Common myeloid progenitor, CD34-positive (primary cell): ENCODE data around the gene C11orf71.

Experiments used
- CTCF ChIA-PET: fragments of 350-600 bp; sonication (Branson Sonifier 250); formaldehyde crosslinking; loops from one replicate; lab custom pipeline; 2021; ENCODE audit warnings: antibody characterized with exemption; lab: Charles Lee
- POLR2A ChIA-PET: fragments of 350-600 bp; sonication (Branson Sonifier 250); formaldehyde crosslinking; loops from one replicate; lab custom pipeline; 2021; ENCODE audit warnings: antibody characterized with exemption; lab: Charles Lee
- DNase-seq, 3 donors: peaks; one replicate each; pipeline versions ENCODE4 v3.0.0 to v3.0.0-alpha.2; 2013
- H3K27ac ChIP-seq, 2 experiments: 1 replicate in 1 of 2; 2 replicates in 1 of 2; pipeline ENCODE4 v1.7.0; 2013; ENCODE audit warnings: inconsistent platforms in 2 of 2, low read length in 2 of 2, mild to moderate bottlenecking in 2 of 2, low read depth in 1 of 2, moderate library complexity in 1 of 2; ENCODE audit not compliant: severe bottlenecking in 2 of 2, insufficient read depth in 1 of 2, poor library complexity in 1 of 2
- H3K27me3 ChIP-seq, 5 experiments: replicated peaks in 2 of 5; 1 replicate in 3 of 5; 2 replicates in 2 of 5; pipeline versions ENCODE4 v1.6.1 to v1.7.0; 2013; ENCODE audit warnings: low read length in 4 of 5, mild to moderate bottlenecking in 2 of 5, moderate library complexity in 2 of 5, inconsistent platforms in 1 of 5; ENCODE audit not compliant: insufficient read depth in 5 of 5, control insufficient read depth in 4 of 5
- H3K36me3 ChIP-seq, 4 experiments: 1 replicate in 2 of 4; 2 replicates in 2 of 4; pipeline versions ENCODE4 v1.6.1 to v1.7.0; 2013; ENCODE audit warnings: low read length in 3 of 4, control low read depth in 1 of 4, mild to moderate bottlenecking in 1 of 4; ENCODE audit not compliant: control insufficient read depth in 4 of 4, insufficient read depth in 4 of 4
- H3K4me1 ChIP-seq, 4 experiments: 1 replicate in 3 of 4; 2 replicates in 1 of 4; pipeline versions ENCODE4 v1.6.1 to v1.7.1; 2013; ENCODE audit warnings: low read length in 3 of 4, mild to moderate bottlenecking in 3 of 4, control low read depth in 1 of 4, inconsistent platforms in 1 of 4, moderate library complexity in 1 of 4; ENCODE audit not compliant: control insufficient read depth in 4 of 4, insufficient read depth in 4 of 4; ENCODE audit errors: control extremely low read depth in 1 of 4
- H3K4me3 ChIP-seq, 7 experiments: 1 replicate in 4 of 7; 2 replicates in 3 of 7; pipeline versions ENCODE4 v1.5.1 to v1.7.0; 2013; ENCODE audit warnings: mild to moderate bottlenecking in 7 of 7, low read length in 6 of 7, moderate library complexity in 6 of 7, inconsistent platforms in 2 of 7, low read depth in 2 of 7, control low read depth in 1 of 7; ENCODE audit not compliant: insufficient read depth in 4 of 7, control insufficient read depth in 1 of 7; ENCODE audit errors: extremely low read depth in 1 of 7
- H3K9me3 ChIP-seq, 5 experiments: 1 replicate in 4 of 5; 2 replicates in 1 of 5; pipeline versions ENCODE4 v1.6.1 to v1.7.1; 2013; ENCODE audit warnings: low read length in 4 of 5, mild to moderate bottlenecking in 2 of 5, inconsistent platforms in 1 of 5, low read depth in 1 of 5, moderate library complexity in 1 of 5; ENCODE audit not compliant: control insufficient read depth in 4 of 5, insufficient read depth in 2 of 5; ENCODE audit errors: control extremely low read depth in 1 of 5
- WGBS: methylation state at CpG from one replicate; pipeline ENCODE4 v1.1.5; 2013; ENCODE audit not compliant: insufficient coverage; 5-methylcytosine and 5-hydroxymethylcytosine counted together

C11orf71 gene

GRCh38 chr11:114400915-114401223 lies 558 bp upstream of the C11orf71 start:
- Histone ChIP-seq H3K27ac (peak overlapping the region; percentile 99), H3K27me3 (no peaks in the 10 kb centered on the region), H3K4me3 (peak overlapping the region; percentile 74 to 99 (median 93)), H3K9me3 (no peaks in the 10 kb centered on the region), H3K36me3 (peaks cover 3 to 21% (median 11%) of the 10 kb centered on the region in 4 experiments), H3K4me1 (peaks cover 14 to 45% (median 19%) of the 10 kb centered on the region in 4 experiments)
- 0% methylated on average over 4 of the region's 8 CpGs for WGBS
- POLR2A ChIA-PET: no interaction called here
- CTCF ChIA-PET: no interaction called here
- DNase-seq: no peak

GRCh38 chr11:114399490-114400215 lies 658 bp downstream of the C11orf71 start:
- 5% methylated on average over 27 of the region's 29 CpGs for WGBS
- peaks cover 14 to 45% (median 19%) of the 10 kb centered on the region in 4 experiments for H3K4me1 ChIP-seq
- POLR2A ChIA-PET: no interaction called here
- H3K36me3 ChIP-seq: peaks cover 0 to 13% (median 4%) of the 10 kb centered on the region in 4 experiments
- H3K9me3 ChIP-seq: no peaks in the 10 kb centered on the region
- no peak for DNase-seq
- H3K27ac ChIP-seq: peak overlapping the region; percentile 99
- CTCF ChIA-PET: interaction anchor here (1.1 to 1.4 kb wide), 2 partner anchors 40 to 51 kb away, joined by 3 to 4 read pairs; partner anchors contain the start of gene REXO2
- H3K27me3 ChIP-seq: no peaks in the 10 kb centered on the region
- H3K4me3 ChIP-seq: peak overlapping the region; percentile 74 to 99 (median 93)

GRCh38 chr11:114398303-114398920 lies 1.9 kb downstream of the C11orf71 start:
- peaks cover 0 to 5% (median 2%) of the 10 kb centered on the region in 4 experiments for H3K36me3 ChIP-seq
- 93% methylated on average over 2 of the region's 4 CpGs for WGBS
- H3K4me1 ChIP-seq: peaks cover 14 to 43% (median 19%) of the 10 kb centered on the region in 4 experiments
- H3K9me3 ChIP-seq: no peaks in the 10 kb centered on the region
- peak overlapping the region in 1 of 2 experiments; percentile 99 for H3K27ac ChIP-seq
- ChIA-PET POLR2A (interaction anchor here (0.7 kb wide), 1 partner anchor 30 kb away, joined by 3 read pairs; no protein-coding TSS in a partner anchor), CTCF (interaction anchor here (0.7 to 1.4 kb wide), 3 partner anchors 41 to 114 kb away, joined by 3 to 4 read pairs (median 3); partner anchors contain the start of gene REXO2)
- no peaks in the 10 kb centered on the region for H3K27me3 ChIP-seq
- peak overlapping the region in 1 of 7 experiments; percentile 8 for H3K4me3 ChIP-seq
- no peak for DNase-seq

GRCh38 chr11:114397349-114397982 lies 2.8 kb downstream of the C11orf71 start:
- no peaks in the 10 kb centered on the region for H3K36me3 ChIP-seq
- ChIA-PET POLR2A (no interaction called here), CTCF (no interaction called here)
- no CpG with 5 or more reads among the region's 2 CpGs for WGBS
- no peak for DNase-seq
- H3K4me3 ChIP-seq: no peak overlapping the region
- no peaks in the 10 kb centered on the region for H3K9me3 ChIP-seq
- peaks cover 14 to 43% (median 19%) of the 10 kb centered on the region in 4 experiments for H3K4me1 ChIP-seq
- no peak overlapping the region for H3K27ac ChIP-seq
- peaks cover 0 to 3% (median 0%) of the 10 kb centered on the region in 5 experiments for H3K27me3 ChIP-seq

GRCh38 chr11:114396916-114397315 lies 3.4 kb downstream of the C11orf71 start:
- peak in 2 of 3 donors; percentile 32 to 52 for DNase-seq
- H3K36me3 ChIP-seq: no peaks in the 10 kb centered on the region
- ChIA-PET CTCF (no interaction called here), POLR2A (no interaction called here)
- no peak overlapping the region for H3K27ac ChIP-seq
- peaks cover 12 to 41% (median 18%) of the 10 kb centered on the region in 4 experiments for H3K4me1 ChIP-seq
- H3K27me3 ChIP-seq: peaks cover 0 to 3% (median 0%) of the 10 kb centered on the region in 5 experiments
- H3K9me3 ChIP-seq: no peaks in the 10 kb centered on the region
- H3K4me3 ChIP-seq: no peak overlapping the region

GRCh38 chr11:114395736-114396135 lies 4.6 kb downstream of the C11orf71 start:
- H3K27me3 ChIP-seq: peaks cover 0 to 3% (median 0%) of the 10 kb centered on the region in 5 experiments
- peak in 1 of 3 donors; percentile 23 for DNase-seq
- H3K4me1 ChIP-seq: peaks cover 11 to 30% (median 15%) of the 10 kb centered on the region in 4 experiments
- no peak overlapping the region for H3K27ac ChIP-seq
- 60% methylated on average over 1 of the region's 3 CpGs for WGBS
- CTCF ChIA-PET: interaction anchor here (0.9 to 1.0 kb wide), 2 partner anchors 22 to 55 kb away, joined by 3 to 4 read pairs; no protein-coding TSS in a partner anchor
- H3K36me3 ChIP-seq: no peaks in the 10 kb centered on the region
- no peaks in the 10 kb centered on the region for H3K9me3 ChIP-seq
- H3K4me3 ChIP-seq: no peak overlapping the region
- POLR2A ChIA-PET: no interaction called here
